ENCODE data around the gene YIPF2. TPM values are rescaled to one million over a fixed set of nuclear protein-coding genes. Genes with fewer than 3 reads are reported as not detected.

The YIPF2 gene
- total RNA-seq, 2 donors from 2014 or later: 55.6 to 62.6 TPM

- no peaks in the 10 kb centered on the region for H3K4me1 ChIP-seq (ENCODE audit: control insufficient read depth, insufficient read depth, low read length)
- H3K36me3 ChIP-seq (ENCODE audit: control insufficient read depth, insufficient read depth, low read length): peaks cover 32% of the 10 kb centered on the region
- Mint-ChIP-seq H3K36me3 (ENCODE audit: low read depth) (peaks cover 36% of the 10 kb centered on the region), H3K9me3 (no peaks in the 10 kb centered on the region), H3K27ac (no peak overlapping the region), H3K4me1 (no peaks in the 10 kb centered on the region), H3K27me3 (ENCODE audit: insufficient read depth) (no peaks in the 10 kb centered on the region), H3K4me3 (no peak overlapping the region)
- H3K9ac ChIP-seq (ENCODE audit: extremely low read depth, low read length, poor library complexity, severe bottlenecking): no peak overlapping the region
- 95 to 100% methylated on average over 1 to 16 of the region's 16 CpGs for WGBS, 2 experiments (ENCODE audit: insufficient coverage in 1 of 2, insufficient read length in 1 of 2)
- no peak overlapping the region for H3K4me3 ChIP-seq (ENCODE audit: low read length)
- no peak for TF ChIP-seq CTCF (conservative IDR thresholded peaks at IDR 0.05)
- no peaks in the 10 kb centered on the region for H3K9me3 ChIP-seq (ENCODE audit: control insufficient read depth, low read length)
- no peaks in the 10 kb centered on the region for H3K27me3 ChIP-seq (ENCODE audit: control insufficient read depth, insufficient read depth, low read length, poor library complexity, severe bottlenecking)
- DNase-seq: peak; percentile 43
- no peak overlapping the region for H3K27ac ChIP-seq (ENCODE audit: low read depth, low read length)
Measured at GRCh38 chr19:10920781-10921180, 7.7 kb downstream of the YIPF2 start.

GRCh38 chr19:10920288-10920655 is 8.2 kb downstream of the YIPF2 start:
- no peak overlapping the region for H3K4me3 Mint-ChIP-seq
- WGBS, 2 experiments (ENCODE audit: insufficient coverage in 1 of 2, insufficient read length in 1 of 2): 88 to 95% methylated on average over 5 to 10 of the region's 10 CpGs

GRCh38 chr19:10919352-10920287 is 8.8 kb downstream of the YIPF2 start:
- Mint-ChIP-seq H3K36me3 (ENCODE audit: low read depth) (peaks cover 28% of the 10 kb centered on the region), H3K27me3 (ENCODE audit: insufficient read depth) (no peaks in the 10 kb centered on the region)
- no peak for TF ChIP-seq CTCF (conservative IDR thresholded peaks at IDR 0.05)

More at GRCh38 chr19:10920288-10920655, 8.2 kb downstream of the YIPF2 start:
- Mint-ChIP-seq H3K4me1 (no peaks in the 10 kb centered on the region), H3K9me3 (no peaks in the 10 kb centered on the region), H3K27ac (no peak overlapping the region), H3K27me3 (ENCODE audit: insufficient read depth) (no peaks in the 10 kb centered on the region), H3K36me3 (ENCODE audit: low read depth) (peaks cover 32% of the 10 kb centered on the region)
- TF ChIP-seq CTCF (conservative IDR thresholded peaks at IDR 0.05): no peak
- Histone ChIP-seq H3K9me3 (ENCODE audit: control insufficient read depth, low read length) (no peaks in the 10 kb centered on the region), H3K27ac (ENCODE audit: low read depth, low read length) (no peak overlapping the region), H3K9ac (ENCODE audit: extremely low read depth, low read length, poor library complexity, severe bottlenecking) (no peak overlapping the region), H3K27me3 (ENCODE audit: control insufficient read depth, insufficient read depth, low read length, poor library complexity, severe bottlenecking) (no peaks in the 10 kb centered on the region), H3K4me1 (ENCODE audit: control insufficient read depth, insufficient read depth, low read length) (no peaks in the 10 kb centered on the region), H3K36me3 (ENCODE audit: control insufficient read depth, insufficient read depth, low read length) (peaks cover 28% of the 10 kb centered on the region), H3K4me3 (ENCODE audit: low read length) (no peak overlapping the region)
- DNase-seq: no peak

More at GRCh38 chr19:10919352-10920287, 8.8 kb downstream of the YIPF2 start:
- Histone ChIP-seq H3K4me1 (ENCODE audit: control insufficient read depth, insufficient read depth, low read length) (no peaks in the 10 kb centered on the region), H3K4me3 (ENCODE audit: low read length) (no peak overlapping the region), H3K27ac (ENCODE audit: low read depth, low read length) (no peak overlapping the region), H3K9me3 (ENCODE audit: control insufficient read depth, low read length) (no peaks in the 10 kb centered on the region), H3K9ac (ENCODE audit: extremely low read depth, low read length, poor library complexity, severe bottlenecking) (no peak overlapping the region), H3K36me3 (ENCODE audit: control insufficient read depth, insufficient read depth, low read length) (peaks cover 24% of the 10 kb centered on the region), H3K27me3 (ENCODE audit: control insufficient read depth, insufficient read depth, low read length, poor library complexity, severe bottlenecking) (no peaks in the 10 kb centered on the region)
- Mint-ChIP-seq H3K4me3 (no peak overlapping the region), H3K27ac (no peak overlapping the region), H3K9me3 (no peaks in the 10 kb centered on the region), H3K4me1 (no peaks in the 10 kb centered on the region)
- WGBS, 2 experiments (ENCODE audit: insufficient coverage in 1 of 2, insufficient read length in 1 of 2): 93 to 95% methylated on average over 22 to 26 of the region's 26 CpGs
- peak; percentile 36 for DNase-seq
